ENCODE results near the gene DNMT1. TPM values are rescaled to one million over a fixed set of nuclear protein-coding genes. Genes with fewer than 3 reads are reported as not detected.

The DNMT1 gene
- total RNA-seq, 1 donor from 2014 or later = 398 TPM

GRCh38 chr19:10142701-10143375 lies 51.9 kb downstream of the DNMT1 start:
- intact Hi-C loops (cut with micrococcal nuclease) = no loop called here

GRCh38 chr19:10141973-10142372 lies 52.8 kb downstream of the DNMT1 start:
- intact Hi-C loops (cut with micrococcal nuclease) = no loop called here

DNA sequence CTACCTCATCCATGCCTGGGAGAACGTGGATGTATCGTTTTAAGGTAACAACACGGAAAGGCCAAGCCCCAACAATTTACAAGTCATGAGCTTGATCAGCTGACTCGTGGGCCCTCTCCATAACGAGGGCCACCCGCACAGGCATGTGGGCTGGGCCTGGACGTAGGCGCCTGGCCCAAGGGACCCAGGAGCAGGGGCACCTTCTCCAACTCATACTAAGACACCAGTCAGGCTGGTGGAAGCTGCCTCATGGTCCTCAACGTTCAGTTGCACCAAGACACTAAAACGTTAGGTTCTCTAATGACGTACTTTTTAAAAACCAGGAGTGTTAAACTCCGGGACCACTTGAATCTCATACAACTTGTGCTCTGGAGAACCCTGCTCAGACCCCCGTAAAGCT lies 53.3 kb downstream of the DNMT1 start:
- intact Hi-C loops (cut with micrococcal nuclease) = no loop called here

DNA sequence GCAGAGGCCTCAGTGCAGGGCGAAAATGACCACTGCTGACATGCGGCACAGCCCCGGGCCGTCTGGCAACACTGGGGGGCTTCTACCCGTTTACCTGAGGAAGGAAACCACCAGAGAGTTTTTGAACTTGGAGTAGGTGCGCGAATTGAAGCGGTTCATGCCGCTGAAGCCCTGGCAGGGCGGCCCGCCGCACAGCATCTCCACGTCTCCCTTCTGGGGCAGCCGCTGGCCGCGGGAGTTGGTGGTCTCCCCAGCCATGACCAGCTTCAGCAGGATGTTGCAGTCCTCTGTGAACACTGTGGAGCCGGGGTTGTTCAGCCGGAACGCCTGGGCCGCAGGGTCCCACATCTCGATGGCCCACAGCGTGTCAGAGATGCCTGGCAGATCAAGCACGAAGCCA lies 54.8 kb downstream of the DNMT1 start:
- intact Hi-C loops (cut with micrococcal nuclease) = no loop called here

DNA sequence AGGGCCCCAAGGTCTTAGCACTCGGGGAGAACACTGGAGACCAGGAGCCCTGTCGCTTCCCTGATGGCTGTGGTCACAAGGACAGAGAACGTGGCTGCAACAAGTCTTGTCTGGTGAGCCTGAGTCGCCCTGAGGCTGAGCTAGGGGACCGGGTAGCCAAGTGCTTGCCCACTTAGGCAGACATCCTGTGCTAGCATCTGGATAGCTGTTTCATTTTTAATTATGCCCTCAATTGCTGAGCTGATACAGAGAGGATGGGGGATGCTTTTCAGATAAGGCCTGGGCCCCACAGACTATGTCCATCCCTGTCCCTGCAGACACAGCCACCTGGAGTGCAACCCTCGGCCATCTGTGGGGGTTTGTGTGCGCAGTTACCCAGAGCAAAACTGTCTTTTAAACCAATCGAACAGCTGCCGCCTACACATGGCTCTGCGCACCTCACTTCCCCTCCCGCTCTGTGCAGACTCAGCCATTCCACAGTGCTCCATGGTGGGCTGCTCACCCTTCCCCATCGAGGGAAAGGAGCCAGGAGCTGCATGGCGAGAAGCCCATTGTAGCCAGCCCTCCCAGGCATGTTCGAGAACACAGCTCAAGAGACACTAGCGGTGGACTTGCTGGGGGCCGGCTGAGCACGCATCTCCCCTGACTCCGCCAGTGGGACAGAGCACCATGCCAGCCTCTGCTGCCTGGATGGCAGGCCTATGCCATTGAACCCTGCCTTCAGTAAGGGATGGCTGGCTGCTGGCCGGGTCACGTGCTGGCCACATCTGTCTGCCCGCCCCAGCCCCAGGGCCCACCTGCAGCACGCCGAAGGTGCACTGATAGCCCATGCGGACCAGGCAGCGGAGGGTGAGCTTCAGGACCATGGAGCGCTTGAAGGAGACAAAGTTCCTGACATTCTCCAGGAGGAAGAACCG lies 55.6 kb downstream of the DNMT1 start:
- intact Hi-C loops (cut with micrococcal nuclease) = no loop called here

DNA sequence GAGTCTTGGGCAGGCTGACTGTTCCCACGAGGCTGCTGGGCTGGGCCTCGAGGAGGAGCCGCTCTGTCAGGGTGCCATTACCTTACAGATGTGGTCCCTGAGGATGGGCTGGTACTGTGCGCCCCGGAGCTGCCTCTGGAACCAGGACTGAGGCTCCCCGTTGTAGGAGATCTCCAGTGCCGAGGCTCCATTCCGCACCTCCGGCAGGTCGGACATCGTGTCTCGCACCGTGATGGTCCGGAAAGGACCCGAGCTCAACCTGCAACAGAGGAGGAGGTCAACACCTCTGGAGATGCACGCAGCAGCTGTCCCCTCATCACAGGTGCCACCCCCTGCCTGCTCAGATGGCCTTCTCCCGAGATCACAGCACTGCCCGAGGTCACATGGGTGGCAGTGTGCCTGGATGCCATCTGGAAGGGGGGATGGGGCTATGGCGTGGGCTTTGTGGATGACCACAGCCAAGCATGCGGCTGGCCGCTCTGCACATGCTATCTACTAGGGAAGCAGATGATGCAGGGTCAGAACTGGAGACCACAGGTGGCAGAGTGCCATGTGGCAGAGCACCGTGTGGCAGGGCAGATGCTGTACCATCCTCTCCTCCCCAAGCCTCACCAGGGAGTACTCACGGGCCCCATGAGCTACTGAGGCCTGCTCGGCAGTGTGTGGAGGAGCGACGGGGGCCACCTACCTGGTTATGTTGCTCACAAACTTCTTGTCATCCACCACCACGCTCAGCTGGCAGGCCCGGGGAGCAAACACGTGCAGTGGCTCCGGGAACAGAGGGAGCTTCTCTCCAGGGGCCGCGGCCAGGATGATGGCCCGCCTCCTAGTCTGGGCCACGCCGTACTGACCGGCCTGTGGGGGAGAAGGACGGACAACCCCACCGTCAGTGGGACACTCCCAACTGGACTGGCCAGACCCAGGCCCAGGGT lies 56.7 kb downstream of the DNMT1 start:
- intact Hi-C loops (cut with micrococcal nuclease) = no loop called here

GRCh38 chr19:10136936-10137335 lies 57.8 kb downstream of the DNMT1 start:
- intact Hi-C loops (cut with micrococcal nuclease) = no loop called here

- intact Hi-C loops (cut with micrococcal nuclease) = no loop called here
Measured at GRCh38 chr19:10135551-10136334, 59.0 kb downstream of the DNMT1 start.

DNA sequence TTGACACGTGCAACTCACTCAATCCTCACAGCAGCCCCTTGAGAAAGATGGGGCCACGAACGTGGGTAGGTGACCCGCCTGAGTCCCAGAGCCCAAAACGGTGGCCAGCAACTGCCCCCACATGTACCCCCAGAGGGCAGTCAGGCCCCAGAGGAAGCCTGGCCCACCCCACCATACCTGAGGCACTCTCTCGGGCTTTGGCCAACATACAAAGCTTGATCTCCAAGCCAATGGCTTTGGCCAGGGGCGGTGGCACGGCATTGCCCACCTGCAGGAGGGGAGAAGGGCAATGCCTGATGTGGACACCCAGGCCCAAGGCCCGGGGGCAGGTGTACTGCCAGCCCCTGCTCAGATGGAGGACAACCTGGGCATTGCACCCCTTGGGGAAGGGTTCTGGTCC lies 60.7 kb downstream of the DNMT1 start:
- intact Hi-C loops (cut with micrococcal nuclease) = no loop called here

DNA sequence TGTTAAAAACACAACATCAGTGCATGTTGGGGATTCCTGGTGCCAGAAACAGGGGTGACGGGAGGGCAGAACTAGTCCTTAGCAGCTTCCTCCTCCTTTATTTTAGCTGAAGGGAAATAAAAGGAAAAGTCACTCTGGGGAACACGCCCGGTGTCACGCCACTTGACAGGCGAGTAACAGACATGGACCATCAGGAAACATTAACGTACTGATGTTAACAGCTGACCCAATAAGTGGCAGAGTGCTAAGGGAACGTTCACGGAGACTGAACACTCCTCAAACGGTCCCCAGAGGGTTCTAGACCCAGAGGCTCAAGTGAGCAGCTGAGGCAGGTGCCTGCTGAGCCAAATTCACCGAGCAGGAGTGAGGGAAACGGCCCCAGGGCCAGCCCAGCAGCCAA lies 61.2 kb downstream of the DNMT1 start:
- intact Hi-C loops (cut with micrococcal nuclease) = no loop called here

GRCh38 chr19:10132905-10133304 lies 61.8 kb downstream of the DNMT1 start:
- intact Hi-C loops (cut with micrococcal nuclease) = no loop called here

DNA sequence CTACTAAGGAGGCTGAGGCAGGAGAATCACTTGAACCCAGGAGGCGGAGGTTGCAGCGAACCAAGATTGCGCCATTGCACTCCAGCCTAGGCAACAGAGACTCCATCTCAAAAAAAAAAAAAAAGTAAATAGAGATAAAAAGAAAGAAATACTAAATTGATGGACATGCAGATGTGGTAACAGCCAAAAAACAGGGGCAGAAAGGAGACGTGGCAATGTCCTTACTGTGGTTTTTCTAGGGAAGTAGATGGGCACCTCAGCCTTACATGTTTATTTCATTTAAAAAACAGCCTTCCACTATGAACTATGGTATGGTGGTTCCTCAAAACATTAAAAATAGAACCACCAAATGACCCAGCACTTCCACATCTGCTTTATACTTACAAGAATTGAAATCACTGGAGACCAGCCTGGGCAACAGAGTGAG lies 68.5 kb downstream of the DNMT1 start:
- intact Hi-C loops (cut with micrococcal nuclease) = no loop called here

GRCh38 chr19:10124429-10124828 lies 70.3 kb downstream of the DNMT1 start:
- intact Hi-C loops (cut with micrococcal nuclease) = no loop called here

- intact Hi-C loops (cut with micrococcal nuclease) = no loop called here
Measured at GRCh38 chr19:10122045-10122444, 72.7 kb downstream of the DNMT1 start.

- intact Hi-C loops (cut with micrococcal nuclease) = no loop called here
Measured at GRCh38 chr19:10120538-10121189, 74.1 kb downstream of the DNMT1 start.

DNA sequence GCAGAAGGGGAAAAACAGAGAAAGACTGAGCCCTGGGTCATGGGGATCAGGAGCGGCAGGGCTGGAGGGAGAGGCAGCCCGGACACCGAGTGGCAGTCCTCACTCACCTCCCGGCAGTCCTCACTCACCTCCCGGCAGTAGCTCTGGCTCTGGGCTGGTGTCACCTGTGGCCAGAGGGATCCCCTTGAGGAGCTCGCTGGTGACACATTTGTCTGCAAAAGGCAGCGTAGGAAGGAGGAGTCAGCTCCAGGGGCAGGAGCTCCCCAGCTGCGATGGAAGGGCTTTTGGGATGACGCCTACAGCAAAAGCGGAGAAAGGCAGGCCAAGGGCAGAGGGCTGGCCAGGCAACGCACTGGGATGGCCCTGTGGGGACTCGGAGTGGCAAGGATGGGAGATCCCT lies 75.8 kb downstream of the DNMT1 start:
- intact Hi-C loops (cut with micrococcal nuclease) = loop anchor here (2.0 kb wide), 1 partner anchor 14 kb away; no protein-coding TSS in a partner anchor

DNA sequence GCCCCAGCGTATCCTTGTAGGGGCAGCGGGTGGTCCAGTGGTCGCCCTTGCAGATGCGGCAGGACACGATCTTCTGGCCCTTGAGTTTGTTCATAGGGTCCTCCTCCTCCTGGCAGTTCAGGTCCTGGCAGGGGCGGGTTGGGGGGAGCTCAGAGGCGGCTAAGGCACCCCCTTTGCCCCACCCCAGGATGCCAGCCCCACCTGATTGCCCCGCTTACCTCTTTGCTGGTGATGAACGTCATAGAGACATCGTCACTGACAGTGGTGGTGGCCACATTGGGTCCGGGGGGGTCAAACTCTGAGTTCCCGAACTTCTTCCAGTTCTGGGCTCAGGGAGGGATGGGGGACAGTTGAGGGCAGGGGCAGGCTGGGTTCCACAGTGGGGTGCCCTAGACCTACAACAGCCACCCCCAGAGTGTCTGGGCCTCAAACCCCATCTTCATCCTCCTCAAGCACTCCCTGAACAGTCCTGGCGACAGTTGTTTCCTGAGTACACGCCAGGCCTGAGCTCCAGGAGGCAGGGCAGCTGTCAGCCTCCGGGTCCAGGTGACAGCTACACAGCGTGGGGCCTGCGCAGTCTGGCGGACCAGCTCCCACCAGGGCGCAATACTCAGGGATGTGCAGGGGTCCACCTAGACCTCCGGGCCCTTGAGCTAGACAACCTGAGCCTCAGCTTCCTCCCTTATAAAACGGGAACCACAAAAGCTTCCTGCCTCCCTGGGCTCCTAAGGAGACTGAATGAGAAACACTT lies 77.7 kb downstream of the DNMT1 start:
- intact Hi-C loops (cut with micrococcal nuclease) = no loop called here

GRCh38 chr19:10116085-10116865 lies 78.5 kb downstream of the DNMT1 start:
- intact Hi-C loops (cut with micrococcal nuclease) = no loop called here

All from T-helper 2 cell treated with Interferon-gamma antibody and Interleukin-4, amounts not matched to agents 100 ng/mL and 5 ng/mL, for 36 hours (primary cell).